Stimulated activated CD4-positive, alpha-beta T cell treated with anti-CD3 and anti-CD28 coated beads, Interleukin-15, amount 100 ng/mL, for 1 hour (primary cell): Measurements from ENCODE around the gene SHC2.
"Not testable (repeated sequence)": the region's sequence is repeated elsewhere in the genome, so short reads cannot be mapped to it uniquely, and the experiment has no call there.

Source experiments
- DNase-seq, 2 donors: peaks; one replicate each; pipeline ENCODE4 v3.0.0-alpha.2; 2020; ENCODE audit warnings: low read depth in 1 of 2, low spot score in 1 of 2

SHC2 gene

DNA sequence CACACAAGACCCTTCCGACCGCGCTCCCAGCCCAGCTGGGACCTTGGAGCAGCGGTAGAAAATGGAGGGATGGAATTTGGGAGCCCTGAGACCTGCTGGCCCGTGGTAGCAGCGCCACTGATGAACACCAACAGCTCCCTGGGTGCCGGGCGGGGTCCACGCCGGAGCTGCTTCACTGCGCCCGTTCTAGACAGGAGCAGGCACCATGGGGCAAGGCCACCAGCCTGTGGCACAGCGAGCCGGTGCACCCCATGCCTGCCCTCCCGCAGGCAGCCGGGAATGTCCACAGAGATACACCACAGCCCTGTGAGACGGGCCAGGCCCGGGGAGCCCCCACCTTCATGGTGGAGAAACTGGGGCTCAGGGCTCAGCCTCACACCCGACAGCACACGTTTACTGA, 9.9 kb upstream of the SHC2 start:
- DNase-seq, result no peak

DNA sequence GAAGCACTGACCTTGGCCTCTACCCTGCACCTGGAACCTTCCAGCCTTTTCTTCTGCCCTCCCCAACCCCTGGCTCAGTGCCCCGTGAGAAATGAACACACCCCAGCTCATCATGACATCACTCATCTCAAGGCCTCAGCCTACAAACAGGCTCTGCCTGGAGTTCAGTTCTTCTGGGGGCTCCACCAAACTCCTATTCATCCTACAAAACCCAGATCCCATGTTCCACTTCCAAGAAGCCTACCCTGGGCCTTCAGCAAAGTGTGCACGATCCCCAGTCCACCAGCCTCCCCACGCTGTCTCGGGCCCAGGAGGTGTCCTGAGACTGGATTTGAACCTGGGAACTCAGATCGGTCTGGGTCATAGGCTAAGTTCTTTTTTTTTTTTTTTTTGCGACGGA, 9.0 kb upstream of the SHC2 start:
- no peak for DNase-seq

DNA sequence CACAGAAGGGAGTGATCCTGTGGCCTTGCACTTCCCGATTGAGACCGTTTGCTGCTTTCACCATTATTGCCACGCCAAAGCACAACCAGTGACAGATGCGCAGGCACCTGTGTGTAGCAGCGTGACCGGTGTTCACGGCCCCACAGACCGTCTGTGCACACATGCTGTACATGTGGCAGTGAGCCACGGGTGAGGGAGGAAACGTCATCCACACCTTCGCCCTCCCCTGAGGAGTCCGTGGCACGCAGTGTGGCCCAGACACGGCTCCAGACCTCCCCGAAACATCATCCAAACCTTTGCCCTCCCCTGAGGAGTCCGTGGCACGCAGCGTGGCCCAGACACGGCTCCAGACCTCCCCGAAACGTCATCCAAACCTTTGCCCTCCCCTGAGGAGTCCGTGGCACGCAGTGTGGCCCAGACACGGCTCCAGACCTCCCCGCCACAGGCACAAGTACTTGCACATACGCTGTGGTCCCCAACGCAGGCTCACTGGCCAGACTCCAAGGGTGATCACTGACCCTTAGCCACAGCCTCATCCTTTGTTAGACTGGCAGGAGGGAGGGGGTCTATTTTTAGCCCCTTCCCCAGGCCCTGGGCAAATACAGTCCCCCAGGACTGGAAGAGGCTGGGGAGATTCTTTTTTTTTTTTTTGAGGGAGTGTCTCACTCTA, 7.9 kb upstream of the SHC2 start:
- no peak for DNase-seq

DNA sequence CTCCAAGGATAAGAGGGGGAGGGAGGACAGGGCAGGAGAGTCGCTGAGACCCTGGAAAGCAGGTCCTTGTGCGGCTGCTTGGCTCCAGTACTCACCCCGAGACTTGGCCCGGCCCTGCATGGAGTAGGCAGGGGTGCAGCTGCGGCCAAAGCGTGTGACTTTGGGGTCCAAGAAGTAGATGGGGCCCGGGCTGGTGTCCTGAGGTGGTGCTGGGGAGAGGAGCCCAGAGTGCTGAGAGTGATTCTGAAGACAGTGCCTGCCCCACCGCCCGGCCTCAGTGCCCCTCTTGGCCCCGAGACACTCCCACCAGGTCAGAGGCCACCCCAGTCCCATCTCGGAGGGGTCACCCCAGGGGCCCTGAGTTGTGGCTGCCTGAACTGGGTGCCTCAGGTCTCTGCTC, 6.7 kb upstream of the SHC2 start:
- no peak for DNase-seq

DNA sequence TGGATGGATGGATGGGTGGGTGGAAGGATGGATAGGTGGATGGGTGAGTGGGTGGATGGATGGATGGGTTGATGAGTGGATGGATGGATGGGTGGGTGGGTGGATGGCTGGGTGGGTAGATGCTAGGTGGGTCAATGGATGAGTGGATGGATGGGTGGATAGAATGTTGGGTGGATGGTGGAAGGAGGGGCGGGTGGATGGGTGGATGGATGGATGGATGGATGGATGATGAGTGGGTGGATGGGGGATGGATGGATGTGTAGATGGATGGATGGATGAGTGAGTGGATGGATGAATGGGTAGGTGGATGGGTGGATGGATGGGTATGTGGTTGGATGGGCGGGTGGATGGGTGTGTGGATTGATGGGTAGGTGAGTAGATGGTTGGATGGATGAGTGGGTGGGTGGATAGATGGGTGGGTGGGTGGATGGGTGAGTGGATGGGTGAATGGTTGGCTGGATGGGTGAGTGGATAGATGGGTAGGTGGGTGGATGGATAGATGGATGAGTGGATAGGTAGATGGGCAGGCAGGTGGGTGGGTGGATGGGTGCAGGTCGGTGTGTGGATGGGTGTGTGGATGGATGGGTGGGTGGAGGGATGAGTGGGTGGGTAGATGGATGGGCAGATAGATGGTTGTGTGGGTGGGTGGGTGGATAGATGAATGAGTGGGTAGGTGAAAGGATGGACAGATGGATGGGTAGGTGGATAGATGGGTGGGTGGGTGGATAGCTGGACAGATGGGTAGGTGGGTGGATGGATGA, 4.4 kb upstream of the SHC2 start:
- no peak for DNase-seq

DNA sequence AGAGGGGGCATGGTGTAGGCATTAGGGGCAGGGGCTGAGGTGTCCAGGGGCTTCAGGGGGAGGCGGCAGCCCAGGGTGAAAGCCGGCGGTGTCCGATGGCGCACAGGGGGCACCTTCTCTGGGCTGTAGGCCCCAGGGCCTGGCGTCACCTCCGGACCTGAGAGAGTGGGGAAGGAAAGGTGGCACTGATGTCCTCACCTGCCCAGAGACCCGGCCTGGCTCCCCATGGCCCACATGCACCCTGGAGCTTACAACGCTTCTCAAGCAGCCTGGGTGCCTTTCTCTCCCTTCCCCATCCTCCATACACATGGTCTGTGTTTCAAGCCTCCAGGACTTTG, 3.3 kb upstream of the SHC2 start:
- no peak for DNase-seq

DNA sequence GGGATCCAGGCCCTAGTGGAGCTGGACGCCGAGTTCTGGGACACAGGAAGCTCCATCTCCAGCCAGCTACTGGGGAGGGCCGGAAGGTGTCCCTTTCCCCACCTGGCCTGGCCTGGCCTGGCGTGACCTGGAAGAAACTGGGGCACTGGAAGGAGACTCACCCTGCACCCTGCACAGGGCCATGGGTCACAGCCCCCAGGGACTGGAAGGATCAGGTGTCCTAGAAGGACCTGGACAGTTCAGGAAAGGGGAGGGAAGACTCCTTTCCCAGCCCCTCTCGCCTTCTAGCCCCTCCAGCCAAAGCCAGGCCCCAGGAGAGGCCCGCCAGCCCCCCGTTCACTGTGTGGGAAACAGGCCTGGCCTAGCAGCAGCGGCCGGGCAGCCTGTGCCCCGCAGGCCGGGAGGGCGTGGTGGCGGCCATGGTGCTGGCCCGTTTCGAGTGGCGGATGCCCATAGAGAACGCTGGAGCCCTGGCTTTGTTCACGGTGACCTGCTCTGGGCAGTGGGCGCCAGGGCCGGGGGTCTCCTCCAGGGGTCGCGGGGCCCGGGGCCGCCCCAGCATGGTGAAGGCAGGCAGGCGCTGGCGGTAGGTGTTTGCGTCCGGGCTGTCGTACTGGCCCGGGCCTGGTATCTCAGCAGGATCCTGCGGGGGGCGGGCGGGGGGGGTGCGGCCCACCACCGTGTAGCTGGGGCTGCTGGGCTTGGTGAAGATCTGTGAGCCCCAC, 2.8 kb upstream of the SHC2 start:
- DNase-seq, result no peak

DNA sequence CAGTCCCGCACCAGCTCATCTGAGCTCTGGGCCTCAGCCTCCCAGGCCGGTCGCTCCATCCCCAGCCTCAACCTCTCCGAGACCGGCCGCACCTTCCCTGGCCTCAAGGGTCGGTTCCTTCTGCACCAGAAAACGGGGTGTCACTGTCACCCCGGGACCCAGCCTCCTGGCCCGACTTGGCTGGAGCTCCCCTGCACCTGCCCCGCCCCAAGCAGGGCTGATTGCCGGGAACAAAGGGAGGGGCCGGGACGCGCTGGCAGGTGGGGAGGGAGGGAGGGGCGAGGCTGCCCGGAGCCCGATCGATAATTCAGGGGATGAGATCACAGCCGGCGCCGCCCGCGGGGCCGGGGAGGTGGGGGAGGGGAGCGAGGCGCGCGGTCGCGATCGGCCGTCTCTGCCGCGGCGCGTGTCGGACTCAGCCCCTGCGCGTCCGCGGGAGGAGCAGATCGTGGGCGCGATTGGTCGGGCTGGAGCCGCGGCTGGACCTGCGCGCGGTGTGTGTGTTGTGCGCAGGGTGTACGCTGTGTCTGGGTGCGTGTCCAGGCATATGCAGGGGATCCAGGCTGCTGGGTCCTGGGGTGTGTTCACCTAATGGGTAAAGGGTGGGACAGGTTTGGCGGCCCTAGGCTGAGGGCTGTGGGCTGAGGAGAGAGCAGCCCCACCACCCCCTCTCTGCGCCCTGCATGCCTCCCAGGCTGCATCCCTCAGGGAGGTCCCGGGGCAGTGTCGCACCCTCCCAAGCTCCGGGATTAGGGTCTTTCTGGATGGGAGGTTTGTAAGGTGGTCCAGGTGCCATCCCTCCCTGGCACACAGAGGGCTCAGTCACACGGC, 1.1 kb upstream of the SHC2 start:
- DNase-seq, result no peak

DNA sequence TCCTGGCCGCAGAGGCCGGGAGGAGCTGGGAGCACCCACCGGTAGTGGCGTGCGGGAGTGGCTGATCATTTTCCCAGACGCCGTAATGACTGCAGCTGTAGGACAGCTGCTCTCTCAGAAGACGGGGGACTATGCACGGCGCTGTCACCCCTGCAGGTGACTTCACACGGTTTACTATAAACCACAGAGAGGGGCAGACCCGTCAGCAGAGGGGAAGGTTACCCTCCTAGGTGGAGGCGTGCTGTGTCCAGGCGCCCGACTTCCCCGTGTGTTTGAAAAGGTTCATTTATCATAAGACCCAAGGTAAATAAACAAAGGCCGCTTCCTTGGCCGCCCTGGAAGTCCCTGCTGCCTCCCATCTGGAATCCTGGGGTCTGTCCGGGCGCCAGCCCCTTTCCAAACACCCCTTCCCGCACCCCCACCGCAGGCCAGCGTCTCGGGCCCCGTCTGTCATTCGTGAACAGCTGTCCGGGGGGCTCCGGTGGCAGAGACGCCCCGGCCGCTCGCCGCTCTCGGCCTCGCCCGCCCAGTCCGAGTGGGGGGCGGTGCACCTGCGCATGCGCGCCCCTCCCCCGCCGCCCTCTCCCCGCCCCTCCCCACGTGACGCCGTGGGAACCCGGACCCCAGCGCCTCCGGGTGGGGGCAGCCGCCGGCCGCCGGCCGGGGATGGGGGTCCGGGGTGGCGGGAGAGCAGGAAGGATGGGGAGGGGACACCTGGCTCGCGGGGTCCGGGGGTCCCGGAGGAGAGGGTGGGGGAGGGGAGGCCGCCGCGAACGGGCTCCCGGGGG, 915 bp downstream of the SHC2 start:
- no peak for DNase-seq

DNA sequence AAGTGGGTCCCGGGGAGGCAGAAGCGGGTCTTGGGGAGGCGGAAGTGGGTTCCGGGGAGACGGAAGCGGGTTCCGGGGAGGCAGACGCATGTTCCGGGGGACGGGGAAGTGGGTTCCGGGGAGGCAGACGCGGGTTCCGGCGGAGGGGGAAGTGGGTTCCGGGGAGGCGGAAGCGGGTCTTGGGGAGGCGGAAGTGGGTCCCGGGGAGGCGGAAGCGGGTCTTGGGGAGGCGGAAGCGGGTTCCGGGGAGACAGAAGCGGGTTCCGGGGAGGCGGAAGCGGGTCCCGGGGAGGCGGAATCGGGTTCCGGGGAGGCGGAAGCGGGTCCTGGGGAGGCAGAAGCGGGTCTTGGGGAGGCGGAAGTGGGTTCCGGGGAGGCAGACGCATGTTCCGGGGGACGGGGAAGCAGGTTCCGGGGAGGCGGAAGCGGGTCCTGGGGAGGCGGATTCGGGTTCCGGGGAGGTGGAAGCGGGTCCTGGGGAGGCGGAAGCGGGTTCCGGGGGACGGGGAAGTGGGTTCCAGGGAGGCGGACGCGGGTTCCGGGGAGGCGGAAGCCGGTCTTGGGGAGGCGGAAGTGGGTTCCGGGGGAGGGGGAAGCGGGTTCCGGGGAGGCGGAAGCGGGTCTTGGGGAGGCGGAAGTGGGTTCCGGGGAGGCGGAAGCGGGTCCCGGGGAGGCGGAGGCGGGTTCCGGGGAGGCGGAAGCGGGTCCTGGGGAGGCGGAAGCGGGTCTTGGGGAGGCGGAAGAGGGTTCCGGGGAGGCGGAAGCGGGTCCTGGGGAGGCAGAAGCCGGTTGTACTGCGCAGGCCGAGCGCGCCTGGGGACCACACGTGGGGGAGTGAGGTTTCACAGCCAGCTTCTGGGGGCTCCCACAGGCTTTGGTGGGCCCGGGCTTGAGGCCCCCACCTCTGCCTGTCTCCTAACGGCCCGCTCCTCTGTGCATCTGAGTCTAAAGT, 2.5 kb downstream of the SHC2 start:
- DNase-seq, result no peak

DNA sequence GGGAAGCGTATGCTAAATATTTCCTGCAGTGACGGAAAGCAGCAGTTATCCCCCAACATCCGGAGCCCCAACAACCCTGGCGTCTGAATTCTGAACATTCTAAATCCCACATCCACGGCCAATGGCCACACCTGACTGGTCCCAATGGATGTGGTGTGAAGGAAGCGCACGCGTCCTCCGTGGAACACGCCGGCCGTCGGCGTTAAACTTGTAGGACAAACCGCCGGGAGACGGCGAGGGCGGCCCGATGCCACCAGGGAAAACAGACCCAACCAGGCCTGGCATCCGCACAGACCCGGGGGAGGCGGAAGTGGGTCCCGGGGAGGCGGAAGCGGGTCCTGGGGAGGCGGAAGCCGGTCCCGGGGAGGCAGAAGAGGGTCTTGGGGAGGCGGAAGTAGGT, 3.2 kb downstream of the SHC2 start:
- DNase-seq, result no peak

DNA sequence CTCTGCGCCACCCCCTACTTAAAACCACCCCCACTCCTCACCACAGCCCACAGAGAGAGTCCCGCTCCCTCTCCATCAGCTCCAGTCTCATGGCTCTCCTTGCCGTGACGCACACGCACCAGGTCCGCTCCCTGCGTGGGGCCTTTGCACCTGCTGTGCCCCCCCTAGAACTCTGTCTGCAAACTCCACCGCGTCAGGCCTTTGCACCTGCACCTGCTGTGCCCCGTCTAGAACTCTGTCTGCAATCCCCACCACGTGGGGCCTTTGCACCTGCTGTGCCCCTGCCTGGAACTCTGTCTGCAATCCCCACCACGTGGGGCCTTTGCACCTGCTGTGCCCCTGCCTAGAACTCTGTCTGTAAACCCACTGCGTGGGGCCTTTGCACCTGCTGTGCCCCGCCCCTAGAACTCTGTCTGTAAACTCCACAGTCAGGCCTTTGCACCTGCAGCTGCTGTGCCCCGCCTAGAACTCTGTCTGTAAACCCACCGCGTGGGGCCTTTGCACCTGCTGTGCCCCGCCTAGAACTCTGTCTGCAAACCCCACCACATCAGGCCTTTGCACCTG, 4.2 kb downstream of the SHC2 start:
- no peak for DNase-seq

DNA sequence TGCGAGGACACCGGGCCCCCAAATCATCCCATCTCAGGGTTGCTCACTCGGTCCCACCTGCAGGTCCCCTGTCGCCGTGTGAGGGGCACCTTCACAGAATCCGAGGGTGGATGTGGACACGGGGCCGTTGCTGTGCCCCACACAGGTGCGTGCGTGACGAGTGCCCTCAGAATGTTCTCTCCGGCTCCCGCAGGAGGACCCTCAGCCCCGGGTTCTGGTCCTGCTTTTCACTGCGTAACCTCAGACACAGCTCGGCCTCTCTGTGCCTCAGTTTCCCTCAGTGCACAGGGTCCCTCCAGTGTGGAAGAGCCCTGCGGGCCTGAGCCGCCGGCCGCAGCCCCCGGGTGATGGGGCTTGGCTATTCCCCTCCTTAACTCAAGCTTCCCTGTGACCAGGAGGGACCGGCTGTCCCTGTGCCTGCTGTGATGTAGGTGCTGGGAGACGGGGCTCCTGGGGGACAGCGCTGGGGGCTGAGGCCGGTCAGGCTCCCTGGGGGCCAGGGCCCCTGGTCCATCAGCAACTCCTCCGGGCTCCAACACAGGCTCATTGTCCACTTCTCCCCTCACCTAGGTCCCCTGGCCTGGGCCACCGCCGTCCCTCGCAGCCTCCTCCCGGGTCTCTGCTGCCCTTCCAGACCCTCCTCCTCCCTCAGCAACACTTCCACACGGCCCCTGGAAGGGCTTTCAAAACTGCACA, 4.8 kb downstream of the SHC2 start:
- no peak for DNase-seq

DNA sequence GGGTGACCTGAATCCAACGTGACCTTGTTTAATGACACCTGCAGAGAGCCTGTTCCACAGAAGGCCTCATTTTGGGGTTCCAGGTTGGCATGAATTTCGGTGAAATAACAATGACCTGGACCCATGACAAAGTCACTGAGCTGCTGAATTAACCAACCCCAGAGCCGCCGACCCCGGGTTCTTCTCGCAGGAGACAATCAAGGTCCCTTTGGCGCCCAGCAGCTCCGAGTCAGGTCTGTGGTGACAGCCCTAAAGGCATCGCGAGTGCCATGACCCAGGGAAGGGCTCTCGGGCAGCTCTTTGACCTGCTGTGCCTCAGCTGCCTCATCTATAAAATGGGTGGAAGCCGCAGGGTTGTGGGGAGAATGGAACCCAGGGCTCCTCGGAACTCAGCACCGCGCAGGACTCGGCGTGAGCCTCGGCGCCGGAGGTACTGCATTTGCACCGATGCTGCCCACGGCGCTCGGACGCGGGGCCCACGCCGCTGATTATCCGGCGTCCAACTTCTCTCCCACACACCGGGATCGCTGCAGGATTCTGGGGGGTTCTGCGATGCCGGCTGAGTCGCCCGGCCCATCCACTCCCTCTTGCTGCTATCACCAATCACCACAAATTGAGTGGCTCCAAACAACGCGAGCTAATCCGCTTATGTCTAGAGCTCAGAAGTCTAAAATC, 5.7 kb downstream of the SHC2 start:
- no peak for DNase-seq

DNA sequence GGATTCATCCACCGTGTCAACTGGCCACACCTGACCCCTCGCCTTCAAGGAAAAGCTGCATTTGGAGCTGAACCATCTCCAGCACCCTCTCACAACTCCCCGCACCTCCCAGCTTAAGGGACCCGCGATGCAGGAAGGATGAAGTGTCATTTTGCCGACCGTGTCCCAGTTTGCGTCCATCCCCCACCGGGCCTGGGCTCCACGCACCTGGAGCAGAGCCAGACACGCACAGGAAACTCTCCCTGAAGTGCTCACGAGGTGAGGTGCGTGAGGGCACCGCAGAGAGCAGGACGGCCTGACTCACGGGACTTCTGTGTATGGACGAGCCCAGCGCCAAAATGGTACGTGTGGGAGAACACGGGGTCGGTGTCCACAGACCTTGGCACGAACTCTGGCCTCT, 7.2 kb downstream of the SHC2 start:
- no peak for DNase-seq

DNA sequence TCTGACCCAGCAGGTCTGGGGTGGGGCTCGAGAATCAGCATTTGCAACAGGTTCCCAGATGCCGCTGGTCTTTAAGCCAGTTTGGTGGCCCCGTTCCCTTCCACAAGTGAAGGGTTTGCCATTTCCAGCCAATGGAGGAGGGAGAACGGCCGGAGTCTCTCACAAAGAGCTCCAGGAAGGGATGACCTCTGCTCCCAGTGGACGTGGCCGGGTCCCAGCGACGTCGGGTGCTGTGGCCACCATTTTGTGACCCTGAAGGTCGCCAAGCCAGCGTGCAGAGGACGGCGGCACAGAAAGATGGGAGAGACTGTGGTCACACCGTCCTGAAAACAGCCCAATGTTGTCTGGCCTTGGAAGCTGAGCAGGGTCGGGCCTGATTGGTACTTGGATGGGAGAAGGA, 8.0 kb downstream of the SHC2 start:
- DNase-seq, result no peak

DNA sequence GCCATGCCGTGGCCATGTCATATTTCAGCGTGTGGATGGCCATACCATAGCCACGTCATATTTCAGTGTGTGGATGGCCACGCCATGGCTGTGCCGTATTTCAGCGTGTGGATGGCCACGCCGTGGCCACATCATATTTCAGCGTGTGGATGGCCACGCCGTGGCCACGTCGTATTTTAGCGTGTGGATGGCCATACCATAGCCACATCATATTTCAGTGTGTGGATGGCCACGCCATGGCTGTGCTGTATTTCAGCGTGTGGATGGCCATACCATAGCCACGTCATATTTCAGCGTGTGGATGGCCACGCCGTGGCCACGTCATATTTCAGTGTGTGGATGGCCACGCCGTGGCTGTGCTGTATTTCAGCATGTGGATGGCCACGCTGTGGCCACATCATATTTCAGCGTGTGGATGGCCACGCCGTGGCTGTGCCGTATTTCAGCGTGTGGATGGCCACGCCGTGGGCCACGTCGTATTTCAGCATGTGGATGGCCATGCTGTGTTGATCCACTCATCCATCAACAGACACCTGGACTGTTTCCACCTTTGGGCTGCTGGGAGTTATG, 9.8 kb downstream of the SHC2 start:
- DNase-seq, result not testable (repeated sequence)

DNA sequence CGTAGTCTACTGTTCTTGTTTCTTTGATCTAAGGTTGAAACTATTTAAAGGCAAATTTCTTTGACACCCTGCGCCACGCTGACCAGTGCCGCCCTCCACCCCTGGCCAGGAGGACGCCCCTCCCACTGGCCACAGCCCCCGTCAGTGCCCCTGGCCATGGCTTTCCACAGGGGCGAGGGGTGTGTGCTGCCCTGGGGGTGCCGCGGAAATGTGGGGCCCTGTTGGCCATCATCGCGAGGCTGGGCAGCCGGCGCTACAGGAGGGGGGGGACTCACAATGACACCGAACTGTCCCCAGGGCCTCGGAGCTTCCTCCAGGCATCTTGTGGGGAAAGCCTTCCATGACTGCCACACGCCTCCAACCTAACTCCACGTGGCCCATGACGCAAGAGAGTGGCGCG, 10.9 kb downstream of the SHC2 start:
- DNase-seq, result no peak
